Spleen (tissue), 7 donors: Measurements from ENCODE around the gene CASP8.
A peak's percentile ranks its signal among the peaks of the same experiment; 100 is the strongest.

Source experiments
- POLR2A ChIP-seq, 3 donors: fragments of 450-650 bp; IDR thresholded peaks; one replicate each; pipeline ENCODE4 v1.5.1; 2017; ENCODE audit warnings: antibody characterized with exemption in 3 of 3, mild to moderate bottlenecking in 1 of 3
- TF ChIP-seq, protein P1 (sequence below), 11 experiments: fragments of 200-600 bp in 7 of 11; fragments of 450-650 bp in 4 of 11; sonication (generic) in 4 of 11; IDR thresholded peaks in 8 of 11; conservative IDR thresholded peaks in 3 of 11; 1 replicate in 7 of 11; 2 replicates in 4 of 11; pipeline versions ENCODE4 v1.4.0 to v1.8.0; 2016 to 2021; ENCODE audit warnings: antibody characterized with exemption in 11 of 11, inconsistent platforms in 4 of 11, mild to moderate bottlenecking in 1 of 11
- donor health status: DM: no; HTN: no; CAD: no; lungs with moderate emphysema.
- donor health status: DM: no; HTN: no; CAD: no.
- donor health status: DM: no; HTN: no; CAD: no.

DNA sequence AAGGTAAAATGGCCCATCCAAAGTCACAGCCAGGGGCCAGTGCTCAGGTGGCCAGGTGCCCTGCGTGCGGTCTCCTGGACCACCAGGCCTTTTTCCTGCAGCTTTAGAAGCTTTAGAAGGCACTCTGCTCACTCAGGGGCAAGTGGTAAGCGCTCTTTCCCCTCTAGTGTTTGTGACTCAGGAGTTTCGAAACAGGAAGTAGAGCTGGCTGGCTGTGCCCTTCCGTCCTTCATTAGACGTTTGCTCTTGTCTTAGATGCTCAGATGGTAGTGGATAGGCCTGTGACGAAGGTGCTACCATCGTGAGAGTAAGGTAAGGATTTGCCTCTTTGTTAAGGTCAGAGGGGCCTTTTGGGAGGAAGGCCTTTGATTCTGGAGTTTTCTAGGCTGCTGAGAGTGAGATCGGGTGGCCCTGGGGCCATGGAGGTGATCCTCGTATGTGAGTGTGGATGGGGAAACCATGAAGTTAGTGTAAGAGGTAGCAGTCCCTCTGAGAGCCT, at the start of gene CASP8:
- TF ChIP-seq, protein P1, sequence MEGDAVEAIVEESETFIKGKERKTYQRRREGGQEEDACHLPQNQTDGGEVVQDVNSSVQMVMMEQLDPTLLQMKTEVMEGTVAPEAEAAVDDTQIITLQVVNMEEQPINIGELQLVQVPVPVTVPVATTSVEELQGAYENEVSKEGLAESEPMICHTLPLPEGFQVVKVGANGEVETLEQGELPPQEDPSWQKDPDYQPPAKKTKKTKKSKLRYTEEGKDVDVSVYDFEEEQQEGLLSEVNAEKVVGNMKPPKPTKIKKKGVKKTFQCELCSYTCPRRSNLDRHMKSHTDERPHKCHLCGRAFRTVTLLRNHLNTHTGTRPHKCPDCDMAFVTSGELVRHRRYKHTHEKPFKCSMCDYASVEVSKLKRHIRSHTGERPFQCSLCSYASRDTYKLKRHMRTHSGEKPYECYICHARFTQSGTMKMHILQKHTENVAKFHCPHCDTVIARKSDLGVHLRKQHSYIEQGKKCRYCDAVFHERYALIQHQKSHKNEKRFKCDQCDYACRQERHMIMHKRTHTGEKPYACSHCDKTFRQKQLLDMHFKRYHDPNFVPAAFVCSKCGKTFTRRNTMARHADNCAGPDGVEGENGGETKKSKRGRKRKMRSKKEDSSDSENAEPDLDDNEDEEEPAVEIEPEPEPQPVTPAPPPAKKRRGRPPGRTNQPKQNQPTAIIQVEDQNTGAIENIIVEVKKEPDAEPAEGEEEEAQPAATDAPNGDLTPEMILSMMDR (IDR thresholded peaks at IDR 0.05 in 8 of 11, conservative IDR thresholded peaks at IDR 0.05 in 3 of 11) = peak in 2 of 11 experiments; percentile 7 to 16
- TF ChIP-seq POLR2A (IDR thresholded peaks at IDR 0.05) = peak in 2 of 3 donors; percentile 82 to 83
